ENCODE measurements around the gene IMMT.

- no peak for TF ChIP-seq POLR2A (IDR thresholded peaks at IDR 0.05)
- TF ChIP-seq, protein P1, sequence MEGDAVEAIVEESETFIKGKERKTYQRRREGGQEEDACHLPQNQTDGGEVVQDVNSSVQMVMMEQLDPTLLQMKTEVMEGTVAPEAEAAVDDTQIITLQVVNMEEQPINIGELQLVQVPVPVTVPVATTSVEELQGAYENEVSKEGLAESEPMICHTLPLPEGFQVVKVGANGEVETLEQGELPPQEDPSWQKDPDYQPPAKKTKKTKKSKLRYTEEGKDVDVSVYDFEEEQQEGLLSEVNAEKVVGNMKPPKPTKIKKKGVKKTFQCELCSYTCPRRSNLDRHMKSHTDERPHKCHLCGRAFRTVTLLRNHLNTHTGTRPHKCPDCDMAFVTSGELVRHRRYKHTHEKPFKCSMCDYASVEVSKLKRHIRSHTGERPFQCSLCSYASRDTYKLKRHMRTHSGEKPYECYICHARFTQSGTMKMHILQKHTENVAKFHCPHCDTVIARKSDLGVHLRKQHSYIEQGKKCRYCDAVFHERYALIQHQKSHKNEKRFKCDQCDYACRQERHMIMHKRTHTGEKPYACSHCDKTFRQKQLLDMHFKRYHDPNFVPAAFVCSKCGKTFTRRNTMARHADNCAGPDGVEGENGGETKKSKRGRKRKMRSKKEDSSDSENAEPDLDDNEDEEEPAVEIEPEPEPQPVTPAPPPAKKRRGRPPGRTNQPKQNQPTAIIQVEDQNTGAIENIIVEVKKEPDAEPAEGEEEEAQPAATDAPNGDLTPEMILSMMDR (IDR thresholded peaks at IDR 0.05) = no peak
Observed at GRCh38 chr2:86235196-86235980, 40.1 kb upstream of the IMMT start.
